ENCODE results near the gene BEX5.
A peak's percentile ranks its signal among the peaks of the same experiment; 100 is the strongest.
"Not testable (repeated sequence)": the region's sequence is repeated elsewhere in the genome, so short reads cannot be mapped to it uniquely, and the experiment has no call there.

Gene BEX5

DNA sequence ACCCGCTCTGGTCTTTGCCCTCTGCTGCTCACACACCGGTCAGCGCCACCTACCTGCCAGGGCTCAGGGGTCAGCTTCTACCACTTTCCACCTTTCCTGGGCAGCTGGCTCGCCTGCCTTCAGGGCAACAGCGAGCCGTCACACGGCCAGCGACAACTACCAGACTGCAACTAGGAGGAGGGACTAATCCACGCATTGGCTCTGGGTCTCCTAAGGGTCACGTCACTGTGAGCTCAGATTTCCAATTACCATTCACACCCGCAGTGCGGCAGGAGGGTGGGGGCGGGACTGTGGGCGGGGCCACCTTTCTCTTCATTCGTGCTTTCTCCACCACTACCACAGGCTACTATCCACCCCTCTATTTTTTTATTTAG lies at the start of gene BEX5:
Gene BEX5, minus strand, starts transcription at position 172 of the 374 bp plus-strand sequence. CDS start 1,712 bp downstream, outside the sequence.
- DNase-seq (ENCODE audit: low spot score) = peak; percentile 7

DNA sequence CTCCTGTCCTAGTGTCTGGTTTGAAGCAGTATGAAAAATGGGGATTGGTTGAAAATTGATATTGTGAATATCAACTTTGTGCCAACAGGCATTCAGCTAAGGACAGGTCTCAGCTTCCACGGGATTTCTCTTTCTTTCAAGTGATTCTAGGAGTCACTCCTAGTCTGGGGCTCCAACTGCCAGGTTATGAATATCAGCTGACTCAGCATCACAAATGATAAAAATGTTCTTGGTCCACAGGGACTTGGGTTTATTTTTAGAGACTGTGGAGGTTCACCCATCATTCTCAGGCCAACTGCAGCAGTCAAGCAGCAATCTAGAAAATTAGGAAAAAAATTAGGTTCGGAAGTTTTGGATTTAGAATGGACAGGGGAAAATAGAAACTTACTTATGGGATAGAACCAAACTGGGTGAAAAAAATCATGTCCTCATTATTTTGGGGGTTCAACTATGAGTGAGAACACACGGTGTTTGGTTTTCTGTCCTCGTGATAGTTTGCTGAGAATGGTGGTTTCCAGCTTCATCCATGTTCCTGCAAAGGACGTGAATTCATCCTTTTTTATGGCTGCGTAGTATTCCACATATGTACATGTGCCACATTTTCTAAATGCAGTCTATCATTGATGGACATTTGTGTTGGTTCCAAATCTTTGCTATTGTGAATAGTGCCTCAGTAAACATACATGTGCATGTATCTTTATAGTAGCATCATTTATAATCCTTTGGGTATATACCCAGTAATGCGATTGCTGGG lies 30.4 kb upstream of the BEX5 start:
- no peak for DNase-seq (ENCODE audit: low spot score)

DNA sequence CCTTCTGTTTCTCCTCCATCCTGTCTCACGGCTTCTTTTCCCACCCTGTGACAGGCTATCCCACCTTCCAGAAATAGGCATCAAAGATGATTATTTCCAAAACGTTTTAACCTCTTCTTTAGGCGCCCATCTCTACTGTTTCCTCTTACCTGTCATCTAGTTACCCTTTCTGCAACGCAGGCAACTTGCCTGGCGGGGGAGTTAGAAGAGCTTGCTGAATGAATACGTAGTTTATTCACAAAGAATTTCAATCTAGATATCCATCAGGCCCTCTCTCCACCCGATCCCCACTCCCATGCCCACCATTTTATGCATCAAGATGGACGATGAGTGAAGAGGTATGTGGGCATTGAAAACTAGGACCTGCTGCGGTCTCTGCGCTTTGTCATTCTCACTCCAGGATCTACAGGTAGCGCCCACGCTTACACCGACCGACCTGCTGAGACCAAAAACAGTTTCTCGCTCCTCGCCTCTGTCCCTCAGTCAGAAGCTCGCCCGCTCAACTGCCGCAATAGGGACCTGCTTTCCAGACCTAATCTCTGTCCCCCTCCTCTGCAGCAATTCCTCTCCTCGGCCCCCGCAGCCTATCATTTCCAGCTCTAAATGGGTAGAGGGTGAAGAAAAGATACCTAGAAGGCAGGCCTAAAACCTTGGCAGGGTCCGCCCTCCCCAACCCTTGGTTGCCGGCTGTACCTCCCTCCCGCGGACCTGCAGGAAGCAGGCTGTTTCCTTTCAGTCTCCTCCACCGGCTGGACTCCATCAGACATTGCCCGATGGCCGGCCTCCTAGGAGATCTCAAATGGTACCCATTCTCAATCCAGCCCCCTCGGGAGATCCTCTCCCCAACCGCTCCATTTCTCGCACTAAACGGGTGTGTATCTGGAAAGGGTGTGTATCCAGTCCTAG lies 624 bp downstream of the BEX5 start:
- no peak for DNase-seq (ENCODE audit: low spot score)

DNA sequence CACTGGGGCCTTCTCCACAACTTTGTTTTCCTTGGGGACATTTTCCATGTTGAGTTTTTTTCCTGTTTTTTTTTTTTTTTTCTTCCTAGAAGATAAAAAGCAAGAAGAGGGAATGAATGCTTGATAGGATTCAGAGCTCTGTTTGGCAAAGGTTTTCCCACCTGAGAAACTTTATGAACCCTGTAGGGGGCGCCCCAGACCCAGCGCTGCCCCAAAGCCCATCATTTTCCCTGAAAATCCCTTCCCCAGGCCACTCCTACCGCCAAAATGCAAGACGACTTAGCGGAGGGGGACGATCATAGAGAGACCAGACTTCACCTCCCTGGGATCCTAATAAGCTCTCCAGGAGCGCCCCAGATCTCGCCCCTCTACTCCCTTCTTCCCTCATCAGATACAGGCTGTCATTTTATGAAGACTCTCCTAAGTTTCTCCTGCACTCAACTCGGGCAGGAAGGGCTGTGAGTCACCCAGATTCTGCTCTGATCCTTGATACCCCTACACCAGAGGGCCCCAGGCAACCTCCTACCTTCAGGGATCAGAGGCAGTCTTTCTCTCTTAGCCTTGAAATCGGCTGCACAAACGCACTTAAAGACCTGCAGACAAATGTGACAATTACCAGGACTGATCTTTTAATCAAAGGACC lies 1.4 kb downstream of the BEX5 start:
- DNase-seq (ENCODE audit: low spot score) = no peak

GRCh38 chrX:102142274-102142673 lies 13.5 kb downstream of the BEX5 start, which contains the start of gene TCEAL6:
TCEAL6 (minus strand) TSS chrX:102142481.
- DNase-seq (ENCODE audit: low spot score) = not testable (repeated sequence)

DNA sequence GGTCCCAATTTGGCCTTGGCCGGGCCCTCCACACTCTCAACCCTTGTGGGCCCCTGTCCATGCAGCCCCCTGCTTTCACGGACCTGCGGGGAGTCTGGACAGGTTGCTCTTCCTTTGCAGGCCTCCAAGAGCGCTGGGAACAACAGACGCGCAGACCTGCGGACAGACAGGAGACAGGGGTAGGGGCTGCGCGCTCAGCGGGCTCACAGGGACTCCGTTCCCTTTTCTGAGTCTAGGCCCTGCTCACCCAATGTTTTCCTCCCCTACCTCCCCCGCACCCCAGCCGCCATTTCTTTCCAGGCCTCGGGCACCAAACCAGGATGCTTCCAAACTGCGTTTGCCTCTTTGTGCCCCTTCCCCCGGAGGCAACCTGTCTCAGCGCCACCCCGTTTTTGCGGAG lies 14.1 kb downstream of the BEX5 start:
- not testable (repeated sequence) for DNase-seq (ENCODE audit: low spot score)

- DNase-seq (ENCODE audit: low spot score) = not testable (repeated sequence)
Measured at GRCh38 chrX:102140876-102141275, 14.9 kb downstream of the BEX5 start.

DNA sequence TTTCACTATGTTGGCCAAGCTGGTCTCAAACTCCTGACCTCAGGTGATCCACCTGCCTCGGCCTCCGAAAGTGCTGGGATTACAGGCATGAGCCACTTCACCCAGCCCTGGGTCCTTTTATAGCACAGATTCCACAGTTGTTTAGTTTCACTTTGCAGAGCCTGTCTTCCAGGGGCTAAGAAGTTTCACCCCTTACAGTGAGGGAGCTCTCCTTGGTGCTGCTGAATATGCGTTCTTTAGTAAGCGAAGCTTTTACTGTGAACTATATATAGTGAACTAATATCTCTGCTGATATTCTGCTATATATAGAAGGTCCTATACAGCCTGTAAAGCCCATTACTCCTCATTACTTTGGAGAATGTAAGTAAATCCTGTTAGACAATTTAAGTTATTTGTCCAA lies 17.7 kb downstream of the BEX5 start:
- no peak for DNase-seq (ENCODE audit: low spot score)

DNA sequence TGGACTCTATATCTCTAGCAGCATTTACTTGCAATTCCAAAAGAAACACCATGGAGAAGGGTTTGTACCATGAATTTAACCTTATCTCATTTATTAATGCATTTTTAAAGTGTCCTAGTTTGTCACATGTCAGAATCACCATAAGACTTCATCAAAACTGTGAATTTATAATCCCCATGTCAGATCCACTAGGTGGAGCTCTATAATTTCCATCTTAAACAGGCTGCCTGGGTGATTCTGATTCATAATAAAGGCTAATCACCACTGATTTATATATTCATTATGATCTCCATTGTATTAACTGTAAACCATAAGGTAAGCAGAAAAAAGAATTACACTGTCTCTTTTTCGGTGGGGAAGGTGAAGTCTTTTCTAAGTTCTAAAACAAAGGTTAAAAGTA lies 26.3 kb downstream of the BEX5 start:
- peak; percentile 21 for DNase-seq (ENCODE audit: low spot score)

DNA sequence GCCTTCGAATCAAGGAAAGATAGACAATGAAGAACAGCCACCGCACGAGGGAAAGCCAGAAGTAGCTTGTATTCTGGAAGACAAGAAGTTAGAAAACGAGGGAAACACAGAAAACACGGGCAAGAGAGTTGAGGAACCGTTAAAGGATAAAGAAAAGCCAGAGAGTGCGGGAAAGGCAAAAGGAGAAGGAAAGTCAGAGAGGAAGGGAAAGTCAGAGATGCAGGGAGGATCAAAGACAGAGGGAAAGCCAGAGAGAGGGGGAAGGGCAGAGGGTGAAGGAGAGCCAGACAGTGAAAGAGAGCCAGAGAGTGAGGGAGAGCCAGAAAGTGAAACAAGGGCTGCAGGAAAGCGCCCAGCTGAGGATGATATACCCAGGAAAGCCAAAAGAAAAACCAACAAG lies 28.9 kb downstream of the BEX5 start:
- no peak for DNase-seq (ENCODE audit: low spot score)

- not testable (repeated sequence) for DNase-seq (ENCODE audit: low spot score)
Measured at GRCh38 chrX:102126080-102126818, 29.5 kb downstream of the BEX5 start.

- not testable (repeated sequence) for DNase-seq (ENCODE audit: low spot score)
Measured at GRCh38 chrX:102125436-102125835, 30.3 kb downstream of the BEX5 start, which contains the start of gene TCEAL2. TCEAL2 (plus strand) TSS chrX:102125679; CDS start chrX:102126831, 1,152 bp downstream.

DNA sequence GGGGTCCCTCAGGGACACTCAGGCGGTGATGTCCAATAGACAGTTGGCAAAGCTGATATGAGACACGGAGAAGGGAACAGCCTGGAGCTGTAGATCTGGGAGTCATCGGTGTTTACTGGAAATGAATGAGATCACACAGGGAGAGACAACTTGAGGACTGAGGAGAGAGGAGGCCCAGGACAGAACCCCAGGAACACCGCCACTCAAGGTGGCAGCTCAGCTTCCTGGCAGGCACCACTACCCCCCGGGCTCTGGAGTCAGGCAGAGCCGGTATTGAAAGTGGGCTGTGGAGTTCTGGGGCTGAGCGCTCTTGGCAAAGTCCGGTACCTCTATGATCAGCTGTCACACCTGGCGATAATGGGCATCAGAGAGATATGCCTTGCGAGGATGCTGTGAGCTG lies 30.8 kb downstream of the BEX5 start:
- not testable (repeated sequence) for DNase-seq (ENCODE audit: low spot score)

GRCh38 chrX:102115748-102116147 lies 40.0 kb downstream of the BEX5 start:
- no peak for DNase-seq (ENCODE audit: low spot score)

- DNase-seq (ENCODE audit: low spot score) = no peak
Measured at GRCh38 chrX:102113367-102113766, 42.4 kb downstream of the BEX5 start.
